Colon (tissue), 2 donors: ENCODE measurements around the gene PLK4.
"Not testable (repeated sequence)": the region's sequence is repeated elsewhere in the genome, so short reads cannot be mapped to it uniquely, and the experiment has no call there.

Experiments
- FAIRE-seq: peaks from 2 replicates; lab custom pipeline; 2012; peaks lifted over from hg19 to GRCh38; lab: Jason Lieb, UNC
- donor health status: control.
- donor health status: control.

The PLK4 gene

GRCh38 chr4:127880763-127881562 is at the start of gene PLK4:
TSS of gene PLK4 (plus strand) at chr4:127880893. CDS start at chr4:127881135, 242 bp downstream.
- no peak for FAIRE-seq

DNA sequence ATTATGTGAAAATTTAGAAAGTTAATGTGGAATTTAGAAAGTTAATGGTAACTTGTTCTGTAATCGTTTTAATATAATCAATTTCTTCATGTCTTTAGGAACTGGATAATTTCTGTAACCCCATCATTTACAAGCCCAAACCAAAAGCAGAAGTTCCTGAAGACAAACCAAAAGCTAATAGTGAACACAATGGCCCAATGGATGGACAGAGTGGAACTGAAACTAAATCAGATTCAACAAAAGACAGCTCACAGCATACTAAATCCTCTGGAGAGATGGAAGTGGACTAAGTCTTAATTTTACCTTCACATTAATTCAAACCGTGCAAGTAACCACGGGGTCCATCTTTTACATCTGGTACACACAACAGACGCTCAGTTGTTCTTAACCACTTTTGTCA is 48.1 kb upstream of the PLK4 start:
- FAIRE-seq, result no peak

GRCh38 chr4:127843704-127844600 is 36.7 kb upstream of the PLK4 start:
- no peak for FAIRE-seq

- FAIRE-seq, result no peak
Observed at GRCh38 chr4:127844601-127845116, 36.0 kb upstream of the PLK4 start.

- no peak for FAIRE-seq
Observed at GRCh38 chr4:127846061-127846460, 34.6 kb upstream of the PLK4 start.

GRCh38 chr4:127846765-127847164 is 33.9 kb upstream of the PLK4 start:
- FAIRE-seq, result peak; percentile 86

DNA sequence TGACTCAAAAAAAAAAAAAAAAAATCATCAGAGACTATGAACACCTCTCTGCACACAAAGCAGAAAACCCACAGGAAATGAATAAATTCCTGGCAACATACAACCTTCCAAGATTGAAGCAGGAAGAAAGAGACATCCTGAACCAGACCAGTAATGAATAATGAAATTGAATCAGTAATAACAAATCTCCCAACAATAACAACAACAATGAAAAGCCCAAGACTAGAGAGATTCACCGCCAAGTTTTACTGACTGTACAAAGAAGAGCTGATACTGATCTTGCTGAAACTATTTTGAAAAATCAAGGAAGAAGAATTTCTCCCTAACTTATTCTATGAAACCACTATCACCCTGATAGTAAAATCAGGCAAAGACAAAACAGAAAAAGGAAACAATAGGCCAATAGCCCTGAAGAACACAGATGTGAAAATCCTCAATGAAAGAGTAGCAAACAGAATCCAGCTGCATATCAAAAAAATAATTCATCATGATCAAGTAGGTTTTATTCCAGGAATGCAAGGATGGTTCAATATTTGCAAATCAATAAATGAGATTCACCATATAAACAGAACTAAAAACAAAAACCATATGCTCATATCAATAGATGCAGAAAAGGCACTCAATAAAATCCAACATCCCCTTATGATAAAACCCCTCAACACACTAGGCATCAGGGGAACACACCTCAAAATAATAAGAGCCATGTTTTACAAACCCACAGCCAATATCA is 31.0 kb upstream of the PLK4 start:
- FAIRE-seq, result no peak

- no peak for FAIRE-seq
Observed at GRCh38 chr4:127852661-127853060, 28.0 kb upstream of the PLK4 start.

DNA sequence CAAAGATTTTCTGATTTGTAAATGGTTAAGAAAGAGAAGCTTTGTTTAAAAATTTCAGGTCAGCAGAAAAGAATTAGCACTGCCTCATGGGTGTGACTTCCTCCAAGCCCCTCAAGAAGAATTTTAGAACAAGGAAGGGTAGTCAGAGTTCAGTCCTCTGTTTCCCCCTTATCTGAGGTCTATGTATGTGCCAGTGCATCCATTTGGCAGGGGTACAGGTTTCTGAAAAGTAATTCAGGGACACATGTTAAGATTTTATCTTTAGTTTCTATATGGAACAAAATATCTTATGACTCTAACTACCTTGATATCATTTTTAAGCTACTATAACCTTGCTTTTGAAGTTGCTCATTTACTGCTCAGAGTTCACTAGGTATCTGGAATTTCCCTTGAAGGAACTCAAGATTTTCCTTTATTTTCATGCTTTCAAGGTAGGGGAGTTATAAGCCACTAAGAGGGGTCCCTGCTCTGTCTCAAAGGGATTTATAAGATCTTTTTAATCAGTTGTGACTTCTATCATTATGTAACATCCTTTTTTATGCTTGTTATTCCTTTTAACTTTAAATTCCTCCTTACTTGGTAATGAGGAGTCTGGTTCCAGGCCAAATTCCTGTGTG is 24.4 kb upstream of the PLK4 start:
- FAIRE-seq, result no peak

DNA sequence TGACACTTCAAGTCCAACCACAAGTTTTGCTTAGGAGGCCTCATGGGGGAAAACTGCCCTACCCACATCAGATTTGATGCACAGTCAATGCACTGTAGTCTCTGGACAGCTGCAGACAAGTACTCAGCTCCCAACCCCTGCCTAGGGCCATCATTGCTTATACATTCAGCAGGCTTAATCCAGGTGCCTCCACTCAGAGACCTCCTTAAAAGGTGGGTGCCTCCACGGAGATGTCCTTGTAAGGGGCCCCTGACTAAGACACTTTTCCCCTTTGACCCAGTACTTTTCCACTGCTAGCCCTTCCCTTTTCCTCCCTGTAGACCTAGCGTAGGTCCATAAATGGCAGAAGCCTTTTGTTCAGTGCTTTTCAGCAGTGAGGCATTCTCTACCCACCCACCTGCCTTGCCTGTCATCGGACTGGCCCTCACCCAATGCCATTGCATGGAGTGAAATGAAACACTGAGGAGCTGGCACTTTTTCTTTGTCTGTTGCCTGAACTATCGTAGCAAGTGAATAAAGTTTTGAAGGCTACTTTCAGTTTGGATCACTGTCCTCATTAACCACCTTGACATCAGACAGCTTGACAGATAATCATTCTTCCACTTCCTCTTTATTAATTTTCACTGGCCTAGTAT is 23.8 kb upstream of the PLK4 start:
- no peak for FAIRE-seq

GRCh38 chr4:127857641-127858040 is 23.1 kb upstream of the PLK4 start:
- no peak for FAIRE-seq

DNA sequence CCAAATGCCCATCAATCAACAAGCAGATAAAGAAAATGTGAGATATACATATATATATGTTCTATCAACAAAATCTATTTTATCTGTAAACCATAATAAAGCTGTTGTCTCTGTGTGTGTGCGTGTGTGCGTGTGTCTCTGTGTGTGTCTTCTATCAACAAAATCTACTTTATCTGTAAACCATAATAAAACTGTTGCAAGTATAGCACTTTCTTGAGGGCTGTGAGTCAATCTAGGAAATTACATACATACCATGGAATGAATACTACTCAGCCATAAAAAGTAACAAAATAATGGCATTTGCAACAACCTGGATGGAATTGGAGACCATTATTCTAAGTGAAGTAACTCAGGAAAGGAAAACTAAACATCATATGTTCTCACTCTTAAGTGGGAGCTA is 12.5 kb upstream of the PLK4 start:
- no peak for FAIRE-seq

GRCh38 chr4:127870281-127870680 is 10.4 kb upstream of the PLK4 start:
- FAIRE-seq, result no peak

- no peak for FAIRE-seq
Observed at GRCh38 chr4:127870688-127871087, 10.0 kb upstream of the PLK4 start.

DNA sequence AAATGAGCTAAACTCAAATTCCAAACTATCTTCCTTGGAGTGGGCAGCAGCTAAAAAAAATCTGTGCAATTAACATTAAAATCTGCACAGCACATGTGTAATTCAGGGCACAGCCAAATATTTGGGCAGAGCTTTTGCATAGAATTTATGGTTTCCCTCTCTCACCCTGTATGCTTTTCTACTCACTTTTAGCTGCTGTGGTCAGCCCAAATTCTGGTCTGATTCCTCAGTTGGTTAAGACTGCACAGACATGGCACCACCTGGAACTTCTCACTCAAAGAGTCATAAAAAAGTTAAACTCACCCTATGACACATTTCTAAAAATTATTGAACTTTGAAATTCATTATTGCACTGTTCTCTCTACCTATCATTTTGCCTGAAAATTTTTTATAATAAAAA is 4.9 kb upstream of the PLK4 start:
- no peak for FAIRE-seq

DNA sequence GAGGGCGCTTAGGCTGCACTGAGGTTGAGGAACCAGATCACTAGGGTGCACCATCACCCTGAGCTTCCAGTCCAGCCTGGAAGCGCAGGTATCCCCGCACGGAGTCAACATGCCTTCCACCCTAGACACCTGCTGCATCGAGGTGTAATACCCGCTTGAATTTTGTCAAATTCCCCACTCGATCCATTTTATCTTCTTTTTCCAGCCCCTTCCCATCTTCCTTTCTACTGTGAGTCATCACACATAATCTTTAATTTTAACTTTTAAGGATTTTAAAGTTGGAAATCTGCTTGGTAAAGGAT is 821 bp downstream of the PLK4 start:
- no peak for FAIRE-seq

- peak; percentile 31 for FAIRE-seq
Observed at GRCh38 chr4:127888559-127888958, 7.9 kb downstream of the PLK4 start.

- no peak for FAIRE-seq
Observed at GRCh38 chr4:127889903-127890302, 9.2 kb downstream of the PLK4 start.

DNA sequence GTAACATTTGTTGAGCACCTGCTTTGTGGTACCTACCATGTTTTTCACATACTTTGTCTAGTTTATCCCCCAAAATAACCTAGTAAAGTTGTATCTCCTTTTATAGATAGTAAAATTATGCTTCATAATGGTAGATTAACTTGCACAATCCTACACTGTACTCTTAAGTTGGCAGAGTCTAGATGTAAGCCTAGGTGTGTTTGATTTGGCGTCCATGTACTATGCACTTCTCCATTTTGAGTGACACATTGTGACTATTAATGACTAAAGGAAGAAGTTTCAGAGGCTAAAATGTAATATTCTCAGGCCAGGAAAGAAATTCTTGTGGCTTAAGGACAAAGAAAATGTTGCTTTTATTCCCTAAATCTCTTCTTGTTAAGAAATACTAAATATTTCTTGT is 15.4 kb downstream of the PLK4 start:
- FAIRE-seq, result no peak

- FAIRE-seq, result no peak
Observed at GRCh38 chr4:127896528-127896927, 15.8 kb downstream of the PLK4 start.

- not testable (repeated sequence) for FAIRE-seq
Observed at GRCh38 chr4:127899682-127900081, 19.0 kb downstream of the PLK4 start.

GRCh38 chr4:127905029-127905428 is 24.3 kb downstream of the PLK4 start:
- no peak for FAIRE-seq
